NCI-H2029 treated with DMSO at 0.1 percent for 48 hours (cell line): Measurements from ENCODE around the gene DLD.
A peak's percentile ranks its signal among the peaks of the same experiment; 100 is the strongest.
"Not testable (repeated sequence)": the region's sequence is repeated elsewhere in the genome, so short reads cannot be mapped to it uniquely, and the experiment has no call there.

Experiments
- DNase-seq: peaks from one replicate; lab custom pipeline; 2025; lab: John Stamatoyannopoulos, UW

The DLD gene

DNA sequence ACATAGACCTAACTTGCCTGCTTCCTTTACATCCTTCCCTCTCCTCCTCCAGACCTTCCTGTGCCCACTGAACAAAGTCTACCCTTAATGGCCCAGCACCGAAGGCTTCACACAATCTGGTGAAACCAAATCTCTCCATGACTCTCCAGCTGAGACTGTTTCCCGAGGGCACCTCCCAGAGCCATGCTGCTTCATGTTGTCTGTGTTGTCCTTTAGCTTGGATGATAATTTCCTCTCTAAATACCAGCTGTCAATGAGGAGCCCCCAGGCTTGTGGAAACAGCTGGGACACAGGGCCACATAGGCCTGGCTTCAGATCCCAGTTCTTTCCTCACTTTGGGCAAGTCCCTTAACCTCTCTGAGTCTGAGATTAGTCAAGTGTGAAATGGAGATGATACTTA lies 54.3 kb downstream of the DLD start:
- no peak for DNase-seq

DNA sequence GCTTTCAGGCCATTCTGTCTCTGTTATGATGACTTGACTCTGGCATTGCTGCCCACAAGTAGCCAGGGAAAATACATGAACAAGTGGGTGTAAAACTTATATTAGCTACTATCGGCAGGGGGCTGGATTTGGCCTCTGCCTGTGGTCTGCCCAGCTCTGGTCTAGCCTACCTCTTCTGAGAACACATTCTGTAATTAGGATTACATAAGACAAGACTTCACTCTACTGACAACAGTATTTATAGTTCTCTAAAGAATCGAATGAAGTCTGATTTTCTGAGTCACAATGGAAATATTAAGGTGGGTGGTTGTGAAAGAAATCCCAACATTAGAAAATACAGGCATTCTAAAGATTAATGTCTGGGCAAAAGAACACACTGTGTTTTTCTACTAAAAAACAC lies 55.5 kb downstream of the DLD start:
- no peak for DNase-seq

DNA sequence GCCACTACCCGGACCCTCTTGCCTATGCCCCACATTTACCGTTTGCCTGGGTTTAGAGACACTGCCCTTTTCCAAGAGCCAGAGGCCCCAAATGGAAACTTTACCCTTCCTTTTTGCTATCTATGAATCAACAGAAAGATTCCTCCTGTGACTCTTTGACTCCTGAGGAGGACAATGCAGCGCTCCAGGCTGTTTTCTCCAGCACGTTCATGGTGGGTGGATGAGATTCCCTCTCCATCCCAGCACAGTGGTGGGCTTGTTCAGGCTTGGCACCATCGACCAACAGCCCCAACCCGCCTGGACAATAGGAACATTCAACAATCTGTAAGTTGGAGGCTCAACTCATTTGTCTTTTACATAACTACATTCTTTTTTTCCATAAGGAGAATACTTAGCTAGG lies 55.9 kb downstream of the DLD start:
- DNase-seq = no peak

- DNase-seq = no peak
Measured at GRCh38 chr7:107948645-107949442, 57.9 kb downstream of the DLD start.

DNA sequence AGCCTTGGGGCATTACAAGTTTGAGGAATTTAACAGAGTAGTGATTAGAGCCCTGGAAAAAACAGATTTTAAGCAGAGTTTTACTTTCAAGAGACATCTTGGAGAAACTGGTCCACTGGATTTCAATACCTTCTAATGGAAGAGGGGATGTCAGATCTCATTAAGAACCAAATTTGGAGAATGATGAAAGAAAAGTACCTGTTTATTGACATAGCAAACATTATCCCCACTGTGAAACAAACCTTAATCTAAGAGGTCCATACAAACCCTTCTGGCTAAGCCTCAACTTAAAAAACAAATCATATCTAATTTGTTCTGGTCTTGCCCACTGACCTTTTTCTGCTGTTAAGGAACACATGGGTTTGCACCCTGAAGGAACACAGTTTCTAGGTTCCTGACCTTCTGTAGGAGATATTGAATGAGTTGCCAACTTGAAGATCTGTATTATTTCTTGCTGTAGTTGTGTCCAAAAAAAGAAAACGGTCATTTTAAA lies 58.5 kb downstream of the DLD start:
- DNase-seq = no peak

DNA sequence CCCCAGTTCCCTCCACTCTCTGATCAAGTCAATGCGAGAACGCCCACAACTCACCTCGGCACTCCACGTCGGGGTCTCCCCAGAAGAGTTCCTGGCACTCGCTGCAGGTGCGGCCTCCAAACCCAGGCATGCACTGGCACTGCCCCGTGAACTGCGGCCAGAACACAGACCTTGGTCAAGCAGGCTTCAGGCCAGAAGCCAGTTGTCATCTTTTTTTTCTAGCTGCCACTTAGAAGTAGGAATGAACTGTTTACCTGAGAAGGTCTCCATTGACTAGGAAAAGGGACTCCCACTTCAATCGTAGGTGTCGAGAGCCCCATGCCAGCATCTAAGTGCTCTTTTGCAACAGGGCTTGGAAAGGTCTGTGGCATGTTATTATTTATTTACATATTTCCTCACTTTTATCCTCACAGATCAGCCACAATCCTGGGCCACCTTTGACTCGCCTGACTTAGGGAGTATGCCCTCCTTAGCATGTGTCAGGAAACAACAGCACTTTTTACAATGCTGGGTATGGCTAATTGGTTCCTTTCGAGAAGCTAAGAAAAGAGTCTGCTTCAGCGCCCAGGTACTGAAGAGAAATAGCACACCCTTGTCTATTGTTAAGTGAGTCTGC lies 60.3 kb downstream of the DLD start:
- DNase-seq = no peak

DNA sequence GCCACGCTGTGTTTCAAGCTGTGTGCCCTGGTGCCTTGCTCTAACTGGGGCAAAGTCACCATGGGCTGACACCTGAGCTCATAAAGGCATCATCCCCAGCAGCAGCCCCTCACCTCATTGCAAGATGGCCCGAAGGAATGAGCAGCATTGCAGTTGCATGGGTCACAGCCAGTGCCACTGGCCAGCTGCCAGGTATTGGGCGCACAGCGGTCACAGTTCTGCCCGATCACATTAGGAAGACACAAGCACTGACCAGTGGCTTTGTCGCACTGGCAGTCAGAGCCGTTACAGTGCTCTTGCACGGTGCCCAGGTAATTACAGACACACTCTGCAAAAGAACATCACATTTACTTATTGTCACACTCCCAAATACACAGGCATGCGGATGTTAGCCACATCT lies 60.9 kb downstream of the DLD start:
- DNase-seq = no peak

DNA sequence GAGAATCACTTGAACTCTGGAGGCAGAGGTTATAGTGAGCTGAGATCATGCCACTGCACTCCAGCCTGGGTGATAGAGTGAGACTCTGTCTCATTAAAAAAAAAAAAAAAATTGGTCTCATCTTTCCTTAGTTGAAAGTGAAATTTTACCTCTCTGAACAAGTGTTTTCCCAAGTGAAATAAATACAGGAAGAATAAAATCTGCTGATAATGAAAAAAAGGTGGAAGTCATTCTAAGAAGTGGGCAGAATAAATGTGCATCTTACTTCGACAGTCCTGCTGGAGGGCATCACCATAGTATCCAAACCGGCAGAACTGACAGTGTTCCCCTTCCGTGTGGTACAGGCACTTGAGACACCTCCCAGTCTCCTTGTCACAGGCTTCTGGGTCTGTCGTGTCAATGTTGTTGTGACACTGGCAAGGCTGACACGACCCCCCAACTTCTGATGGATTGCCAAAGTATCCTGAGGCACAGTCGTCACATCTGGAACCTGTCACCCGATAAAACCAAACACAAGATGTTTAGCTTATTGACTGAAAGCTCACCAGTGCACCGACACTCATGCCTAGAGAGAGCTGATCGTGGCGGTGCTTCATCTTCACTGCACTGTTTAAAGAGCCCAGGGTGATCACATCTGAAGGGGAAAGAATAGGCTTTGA lies 62.4 kb downstream of the DLD start:
- no peak for DNase-seq

DNA sequence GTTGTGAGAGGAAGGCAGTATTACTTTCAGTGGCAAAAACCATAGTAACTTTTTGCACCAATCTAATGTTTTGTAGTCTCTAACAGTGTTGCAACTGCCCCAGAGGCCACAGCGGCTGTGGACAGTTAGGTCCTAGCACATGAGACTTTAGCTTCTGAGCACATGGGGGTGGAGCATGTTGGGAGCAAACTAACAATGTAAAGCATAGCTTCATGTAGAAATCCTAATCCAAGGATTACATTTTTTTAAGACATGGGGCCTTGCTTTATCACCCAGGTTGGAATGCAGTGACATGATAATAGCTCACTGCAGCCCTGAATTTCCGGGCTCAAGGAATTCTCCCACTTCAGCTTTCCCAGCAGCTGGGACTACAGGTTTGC lies 62.9 kb downstream of the DLD start:
- DNase-seq = no peak

DNA sequence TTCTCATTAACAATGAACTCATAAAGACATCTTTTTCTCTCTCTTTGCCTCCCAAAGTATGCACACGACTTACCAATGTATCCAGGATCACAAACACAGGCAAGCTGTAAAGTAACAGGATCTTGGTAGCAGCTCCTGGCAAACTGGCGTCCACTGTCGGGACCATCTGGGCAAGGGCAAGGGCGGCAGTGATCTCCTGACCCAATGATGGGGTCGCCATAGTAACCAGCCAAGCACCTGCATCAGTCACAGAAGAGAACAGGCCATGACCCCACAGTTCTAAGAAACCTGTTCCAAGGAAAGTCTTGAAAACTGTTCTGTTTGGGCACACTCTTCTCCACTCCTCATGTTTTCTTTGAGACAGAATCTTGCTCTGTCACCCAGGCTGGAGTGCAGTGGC lies 64.4 kb downstream of the DLD start:
- DNase-seq = no peak

GRCh38 chr7:107956950-107957349 lies 66.0 kb downstream of the DLD start:
- DNase-seq = not testable (repeated sequence)

GRCh38 chr7:107957436-107957835 lies 66.5 kb downstream of the DLD start:
- no peak for DNase-seq

DNA sequence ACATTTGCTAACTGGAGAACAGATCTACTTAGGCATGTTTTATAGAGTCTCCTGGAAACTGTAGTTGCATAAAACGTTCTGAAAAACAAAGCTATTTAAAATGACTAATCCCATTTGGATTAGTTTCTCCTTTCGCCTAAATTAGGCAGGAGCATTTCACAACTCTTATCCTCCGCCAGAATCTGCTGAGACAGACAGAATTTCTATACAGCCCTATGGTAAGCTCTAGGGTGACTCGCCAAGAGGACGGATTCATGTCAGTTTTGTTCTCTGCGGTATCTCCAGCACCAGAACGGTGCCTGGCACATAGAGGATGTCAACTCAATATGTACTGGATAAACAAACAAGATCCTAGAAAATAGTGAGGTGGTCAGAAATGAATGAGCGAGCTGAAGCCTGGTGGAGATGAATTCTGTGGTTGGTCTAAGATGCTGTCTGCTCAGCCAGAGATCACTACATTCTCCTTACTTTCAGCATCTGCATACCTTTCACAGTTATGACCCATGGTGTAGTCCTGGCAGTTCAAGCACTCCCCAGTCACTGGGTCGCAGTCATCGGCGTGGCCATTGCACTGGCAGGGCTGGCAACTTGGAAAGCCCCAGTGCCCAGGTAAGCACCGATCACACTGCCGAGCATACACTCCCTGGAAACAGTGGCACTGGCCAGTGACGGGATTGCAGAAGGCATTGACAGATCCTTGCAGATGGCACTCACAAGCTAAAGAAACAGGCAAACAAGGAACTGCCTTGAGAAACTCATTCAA lies 68.0 kb downstream of the DLD start:
- DNase-seq = no peak

- DNase-seq = no peak
Measured at GRCh38 chr7:107959527-107959898, 68.5 kb downstream of the DLD start.

DNA sequence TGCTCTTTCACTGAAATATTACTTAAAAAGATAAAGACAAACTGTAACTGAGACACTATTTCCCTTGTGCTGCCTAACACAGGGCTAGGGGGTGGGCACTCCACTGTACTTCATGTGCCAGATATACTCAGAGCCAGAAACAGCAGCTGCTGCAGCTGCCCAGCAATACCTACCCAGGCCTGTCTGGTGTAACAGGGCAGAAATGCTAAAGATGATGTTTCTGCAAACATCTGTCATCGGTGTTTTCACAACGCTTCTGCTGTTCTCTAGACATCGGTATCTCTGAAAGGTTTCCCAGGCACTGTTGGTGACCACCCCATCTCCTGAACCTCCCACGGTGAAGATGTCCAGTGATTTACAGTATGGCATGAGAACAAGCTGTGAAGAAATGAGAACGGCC lies 69.3 kb downstream of the DLD start:
- DNase-seq = peak; percentile 1

- DNase-seq = peak; percentile 61
Measured at GRCh38 chr7:107961405-107961804, 70.4 kb downstream of the DLD start.

GRCh38 chr7:107962817-107963216 lies 71.8 kb downstream of the DLD start:
- DNase-seq = no peak

GRCh38 chr7:107964510-107964909 lies 73.5 kb downstream of the DLD start:
- no peak for DNase-seq

DNA sequence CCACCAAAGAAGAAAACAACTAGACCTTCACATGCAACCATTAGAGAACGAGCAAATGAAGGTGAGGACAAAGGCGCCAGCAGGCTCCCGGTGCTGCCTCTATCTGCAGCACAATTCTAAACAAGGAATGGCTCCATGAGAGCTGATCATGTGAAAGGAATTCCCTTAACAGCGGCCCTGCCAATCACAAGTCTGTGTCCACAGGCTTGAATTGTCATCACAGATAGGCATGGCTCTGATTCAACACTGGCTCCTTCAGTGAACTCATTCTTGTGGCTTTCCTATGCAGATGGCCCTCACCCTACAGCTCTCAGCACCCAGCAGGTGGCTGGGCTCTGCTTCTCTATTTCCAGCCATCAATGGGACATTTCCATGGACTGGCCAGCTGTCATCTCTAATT lies 75.7 kb downstream of the DLD start:
- DNase-seq = peak; percentile 86

- peak; percentile 63 for DNase-seq
Measured at GRCh38 chr7:107967420-107967819, 76.4 kb downstream of the DLD start.

- DNase-seq = no peak
Measured at GRCh38 chr7:107968449-107968848, 77.5 kb downstream of the DLD start.

DNA sequence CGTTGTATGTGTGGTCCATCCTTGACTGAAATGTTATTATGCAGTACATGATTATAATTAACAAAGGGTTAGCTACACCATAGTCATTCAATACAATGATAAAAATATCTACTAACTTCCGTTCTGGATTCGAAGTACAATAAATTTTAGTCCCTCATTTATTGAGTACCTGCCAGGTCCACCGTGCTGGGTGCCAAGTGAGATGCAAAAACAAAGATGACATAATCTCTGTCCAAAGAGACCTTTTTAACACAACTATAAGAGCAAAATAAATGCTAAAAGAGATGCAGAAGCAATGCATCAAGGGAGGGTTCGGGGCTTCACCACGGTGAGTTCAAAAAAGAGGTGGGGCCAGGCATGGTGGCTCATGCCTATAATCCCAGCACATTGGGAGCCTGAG lies 78.9 kb downstream of the DLD start:
- DNase-seq = peak; percentile 19
